AG08396 (cell line): Measurements from ENCODE around the gene C2.
"Not testable (repeated sequence)": the region's sequence is repeated elsewhere in the genome, so short reads cannot be mapped to it uniquely, and the experiment has no call there.

Experiments
- DNase-seq: peaks from one replicate; pipeline ENCODE4 v3.0.0; 2012; ENCODE audit warnings: low spot score, mixed read lengths

The C2 gene

DNA sequence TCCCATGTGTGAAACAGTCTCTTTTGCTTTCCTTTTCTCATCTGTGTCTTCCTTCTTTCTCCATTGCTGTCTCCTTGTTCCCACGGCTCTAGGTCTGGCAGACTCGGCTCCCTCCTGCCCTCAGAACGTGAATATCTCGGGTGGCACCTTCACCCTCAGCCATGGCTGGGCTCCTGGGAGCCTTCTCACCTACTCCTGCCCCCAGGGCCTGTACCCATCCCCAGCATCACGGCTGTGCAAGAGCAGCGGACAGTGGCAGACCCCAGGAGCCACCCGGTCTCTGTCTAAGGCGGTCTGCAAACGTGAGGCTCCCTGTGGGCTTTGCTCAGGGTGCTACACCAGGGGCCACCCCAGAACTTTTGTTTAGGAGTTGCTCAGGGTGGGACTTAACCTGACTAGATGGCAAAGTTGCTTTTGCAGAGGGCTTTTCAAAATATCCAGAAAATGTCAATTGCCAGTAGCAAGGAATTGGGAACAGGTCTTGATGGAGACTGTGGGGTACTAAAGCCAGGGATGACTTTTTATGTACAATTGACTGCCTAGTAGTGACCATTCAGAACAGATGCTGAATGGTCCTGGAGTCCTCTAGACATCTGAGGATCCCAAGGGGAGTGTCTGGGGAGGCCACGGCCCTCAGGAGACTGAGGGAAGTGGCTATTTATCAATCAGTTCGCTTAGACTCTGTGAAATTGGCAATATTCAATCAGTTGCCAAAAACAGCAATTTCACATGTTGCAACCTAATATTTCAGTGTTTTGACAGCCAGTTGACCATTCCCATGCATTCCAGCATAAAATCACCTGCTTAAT is 550 bp downstream of the C2 start:
- DNase-seq: no peak

DNA sequence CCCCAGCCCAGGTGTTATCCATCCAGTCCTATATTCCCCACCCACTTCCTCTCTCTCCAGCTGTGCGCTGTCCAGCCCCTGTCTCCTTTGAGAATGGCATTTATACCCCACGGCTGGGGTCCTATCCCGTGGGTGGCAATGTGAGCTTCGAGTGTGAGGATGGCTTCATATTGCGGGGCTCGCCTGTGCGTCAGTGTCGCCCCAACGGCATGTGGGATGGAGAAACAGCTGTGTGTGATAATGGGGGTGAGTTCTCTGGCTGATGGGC is 1.1 kb downstream of the C2 start:
- DNase-seq: no peak

DNA sequence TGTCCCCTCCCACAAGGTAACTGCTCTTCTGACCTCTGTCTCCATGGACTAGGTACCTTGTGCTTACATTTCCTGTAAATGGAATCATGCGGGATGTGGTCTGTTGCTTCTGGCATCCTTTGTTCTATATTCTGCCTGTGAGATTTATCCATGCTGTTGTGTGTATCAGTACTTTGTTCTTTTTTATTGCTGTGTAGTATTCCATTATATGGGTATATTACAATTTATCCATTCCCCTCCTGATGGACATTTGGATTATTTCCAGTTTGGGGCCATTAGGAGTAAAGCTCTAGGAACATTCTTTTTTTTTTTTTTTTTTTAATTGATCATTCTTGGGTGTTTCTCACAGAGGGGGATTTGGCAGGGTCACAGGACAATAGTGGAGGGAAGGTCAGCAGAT is 3.4 kb downstream of the C2 start:
- DNase-seq: no peak

DNA sequence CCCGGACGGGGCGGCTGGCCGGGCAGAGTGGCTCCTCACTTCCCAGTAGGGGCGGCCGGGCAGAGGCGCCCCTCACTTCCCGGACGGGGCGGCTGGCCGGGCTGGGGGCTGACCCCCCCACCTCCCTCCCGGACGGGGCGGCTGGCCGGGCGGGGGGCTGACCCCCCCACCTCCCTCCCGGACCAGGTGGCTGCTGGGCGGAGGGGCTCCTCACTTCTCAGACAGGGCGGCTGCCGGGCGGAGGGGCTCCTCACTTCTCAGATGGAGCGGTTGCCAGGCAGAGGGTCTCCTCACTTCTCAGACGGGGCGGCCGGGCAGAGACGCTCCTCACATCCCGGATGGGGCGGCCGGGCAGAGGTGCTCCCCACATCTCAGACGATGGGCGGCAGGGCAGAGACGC is 4.6 kb downstream of the C2 start:
- not testable (repeated sequence) for DNase-seq

DNA sequence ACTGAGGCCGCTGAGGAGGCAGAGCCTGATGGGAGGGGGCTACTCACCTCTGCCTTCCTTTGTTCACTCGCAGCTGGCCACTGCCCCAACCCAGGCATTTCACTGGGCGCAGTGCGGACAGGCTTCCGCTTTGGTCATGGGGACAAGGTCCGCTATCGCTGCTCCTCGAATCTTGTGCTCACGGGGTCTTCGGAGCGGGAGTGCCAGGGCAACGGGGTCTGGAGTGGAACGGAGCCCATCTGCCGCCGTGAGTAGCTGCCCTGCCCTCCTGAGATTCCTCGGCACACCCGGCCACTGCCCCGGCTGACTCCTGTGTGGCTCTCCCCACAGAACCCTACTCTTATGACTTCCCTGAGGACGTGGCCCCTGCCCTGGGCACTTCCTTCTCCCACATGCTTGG is 6.0 kb downstream of the C2 start:
- no peak for DNase-seq

DNA sequence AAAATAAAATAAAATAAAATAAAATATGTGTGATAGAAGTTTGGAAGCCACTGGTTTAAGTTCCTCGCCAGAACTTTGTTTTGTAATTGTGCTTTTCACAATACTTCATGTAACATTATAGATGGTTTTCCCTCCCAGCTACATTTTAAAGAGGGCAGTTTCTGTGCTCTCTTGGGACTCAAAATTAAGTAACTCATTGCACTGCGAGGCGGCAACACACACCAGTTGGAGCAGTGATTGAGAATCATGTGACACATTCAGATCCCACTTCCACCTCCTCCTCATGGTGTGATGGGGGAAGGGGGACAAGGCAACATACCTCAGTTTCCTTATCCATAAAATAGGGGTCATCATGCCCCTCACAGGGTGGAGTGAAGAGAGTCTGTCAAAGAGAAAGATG is 7.5 kb downstream of the C2 start:
- DNase-seq: no peak

DNA sequence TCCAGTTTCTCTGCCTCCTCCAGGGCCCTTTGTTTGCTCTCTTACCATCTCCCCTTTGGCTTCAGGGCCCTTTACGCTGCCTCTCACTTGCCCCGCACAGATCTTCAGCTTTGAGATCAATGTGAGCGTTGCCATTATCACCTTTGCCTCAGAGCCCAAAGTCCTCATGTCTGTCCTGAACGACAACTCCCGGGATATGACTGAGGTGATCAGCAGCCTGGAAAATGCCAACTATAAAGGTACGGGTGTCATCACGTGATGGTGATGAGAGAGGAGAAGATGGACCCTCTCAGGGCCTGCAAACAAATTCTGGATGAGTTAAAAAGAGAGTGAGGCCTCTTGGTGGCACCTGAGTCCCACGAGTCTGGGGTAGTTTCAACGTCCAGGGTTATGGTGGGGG is 8.3 kb downstream of the C2 start:
- DNase-seq: no peak

DNA sequence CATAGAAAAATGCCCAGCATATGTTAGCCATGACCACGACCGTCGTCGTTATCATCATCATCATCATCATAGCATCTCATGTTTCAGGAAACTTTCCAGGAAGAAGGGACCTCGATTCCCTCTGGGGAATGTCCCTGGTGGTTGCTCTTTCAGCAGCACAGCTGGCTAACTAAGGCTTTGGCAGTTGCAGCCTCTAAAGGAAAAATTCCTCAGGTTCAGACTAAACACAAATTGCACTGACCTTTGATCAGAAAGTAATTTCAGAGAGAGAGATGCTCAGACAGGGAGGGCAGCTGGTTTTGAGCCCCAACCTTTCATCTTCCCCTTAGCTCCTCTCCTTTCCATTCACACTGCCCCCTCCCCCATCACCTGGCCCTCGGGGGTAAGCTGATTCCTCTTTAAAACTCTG is 12.7 kb downstream of the C2 start:
- DNase-seq: peak; percentile 42

DNA sequence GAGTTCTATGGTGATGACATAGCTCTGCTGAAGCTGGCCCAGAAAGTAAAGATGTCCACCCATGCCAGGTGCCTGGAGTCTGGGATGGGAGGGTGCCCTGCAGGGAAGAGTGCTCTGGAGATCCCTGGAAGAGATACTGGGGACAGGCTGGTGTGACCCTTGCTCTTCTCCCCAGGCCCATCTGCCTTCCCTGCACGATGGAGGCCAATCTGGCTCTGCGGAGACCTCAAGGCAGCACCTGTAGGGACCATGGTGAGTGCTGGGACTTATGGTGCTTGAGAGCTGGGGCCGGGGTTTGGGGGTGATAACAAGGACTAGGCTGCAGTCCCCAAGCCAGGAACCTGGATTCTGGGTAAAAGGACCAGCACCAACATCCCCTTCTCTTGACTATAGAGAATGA is 16.2 kb downstream of the C2 start:
- DNase-seq: no peak

DNA sequence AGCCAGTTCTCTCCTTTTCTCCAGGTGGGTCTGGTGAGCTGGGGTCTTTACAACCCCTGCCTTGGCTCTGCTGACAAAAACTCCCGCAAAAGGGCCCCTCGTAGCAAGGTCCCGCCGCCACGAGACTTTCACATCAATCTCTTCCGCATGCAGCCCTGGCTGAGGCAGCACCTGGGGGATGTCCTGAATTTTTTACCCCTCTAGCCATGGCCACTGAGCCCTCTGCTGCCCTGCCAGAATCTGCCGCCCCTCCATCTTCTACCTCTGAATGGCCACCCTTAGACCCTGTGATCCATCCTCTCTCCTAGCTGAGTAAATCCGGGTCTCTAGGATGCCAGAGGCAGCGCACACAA is 17.6 kb downstream of the C2 start:
- no peak for DNase-seq

DNA sequence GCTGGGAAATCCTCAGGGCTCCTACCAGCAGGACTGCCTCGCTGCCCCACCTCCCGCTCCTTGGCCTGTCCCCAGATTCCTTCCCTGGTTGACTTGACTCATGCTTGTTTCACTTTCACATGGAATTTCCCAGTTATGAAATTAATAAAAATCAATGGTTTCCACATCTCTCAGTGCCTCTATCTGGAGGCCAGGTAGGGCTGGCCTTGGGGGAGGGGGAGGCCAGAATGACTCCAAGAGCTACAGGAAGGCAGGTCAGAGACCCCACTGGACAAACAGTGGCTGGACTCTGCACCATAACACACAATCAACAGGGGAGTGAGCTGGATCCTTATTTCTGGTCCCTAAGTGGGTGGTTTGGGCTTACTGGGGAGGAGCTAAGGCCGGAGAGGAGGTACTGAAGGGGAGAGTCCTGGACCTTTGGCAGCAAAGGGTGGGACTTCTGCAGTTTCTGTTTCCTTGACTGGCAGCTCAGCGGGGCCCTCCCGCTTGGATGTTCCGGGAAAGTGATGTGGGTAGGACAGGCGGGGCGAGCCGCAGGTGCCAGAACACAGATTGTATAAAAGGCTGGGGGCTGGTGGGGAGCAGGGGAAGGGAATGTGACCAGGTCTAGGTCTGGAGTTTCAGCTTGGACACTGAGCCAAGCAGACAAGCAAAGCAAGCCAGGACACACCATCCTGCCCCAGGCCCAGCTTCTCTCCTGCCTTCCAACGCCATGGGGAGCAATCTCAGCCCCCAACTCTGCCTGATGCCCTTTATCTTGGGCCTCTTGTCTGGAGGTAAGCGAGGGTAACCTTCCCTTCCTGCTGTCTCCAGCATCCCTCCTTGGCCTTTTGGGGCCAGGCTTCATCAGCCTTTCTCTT is 18.2 kb downstream of the C2 start, which contains the start of gene CFB:
Gene CFB (plus strand): TSS at position 589 of the 863 bp plus-strand sequence. CDS start 127 bp downstream, at position 716.
- peak; percentile 88 for DNase-seq

DNA sequence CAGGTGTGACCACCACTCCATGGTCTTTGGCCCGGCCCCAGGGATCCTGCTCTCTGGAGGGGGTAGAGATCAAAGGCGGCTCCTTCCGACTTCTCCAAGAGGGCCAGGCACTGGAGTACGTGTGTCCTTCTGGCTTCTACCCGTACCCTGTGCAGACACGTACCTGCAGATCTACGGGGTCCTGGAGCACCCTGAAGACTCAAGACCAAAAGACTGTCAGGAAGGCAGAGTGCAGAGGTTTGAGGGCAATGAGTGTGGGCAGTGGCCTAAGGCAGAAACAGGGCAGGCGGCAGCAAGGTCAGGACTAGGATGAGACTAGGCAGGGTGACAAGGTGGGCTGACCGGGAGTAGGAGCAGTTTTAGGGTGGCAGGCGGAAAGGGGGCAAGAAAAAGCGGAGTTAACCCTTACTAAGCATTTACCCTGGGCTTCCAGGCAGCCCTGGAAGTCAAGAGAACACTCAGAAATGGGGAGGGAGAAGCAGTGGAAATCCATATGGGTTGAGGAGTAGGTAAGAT is 18.9 kb downstream of the C2 start:
- DNase-seq: no peak

DNA sequence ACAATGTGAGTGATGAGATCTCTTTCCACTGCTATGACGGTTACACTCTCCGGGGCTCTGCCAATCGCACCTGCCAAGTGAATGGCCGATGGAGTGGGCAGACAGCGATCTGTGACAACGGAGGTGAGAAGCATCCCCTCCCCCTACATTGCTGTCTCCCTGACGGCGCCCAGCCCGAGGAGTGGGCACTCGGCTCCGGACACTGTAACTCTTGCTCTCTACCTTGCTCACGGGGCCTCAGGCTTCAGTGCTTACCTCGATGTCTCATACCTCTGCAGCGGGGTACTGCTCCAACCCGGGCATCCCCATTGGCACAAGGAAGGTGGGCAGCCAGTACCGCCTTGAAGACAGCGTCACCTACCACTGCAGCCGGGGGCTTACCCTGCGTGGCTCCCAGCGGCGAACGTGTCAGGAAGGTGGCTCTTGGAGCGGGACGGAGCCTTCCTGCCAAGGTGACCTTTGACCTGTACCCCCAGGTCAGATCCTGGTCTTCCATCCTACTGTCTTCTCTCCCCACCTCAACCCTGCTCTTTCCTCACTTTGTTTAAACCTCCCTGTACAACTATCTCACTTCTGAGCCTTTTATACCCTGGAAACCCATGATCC is 19.7 kb downstream of the C2 start:
- no peak for DNase-seq

DNA sequence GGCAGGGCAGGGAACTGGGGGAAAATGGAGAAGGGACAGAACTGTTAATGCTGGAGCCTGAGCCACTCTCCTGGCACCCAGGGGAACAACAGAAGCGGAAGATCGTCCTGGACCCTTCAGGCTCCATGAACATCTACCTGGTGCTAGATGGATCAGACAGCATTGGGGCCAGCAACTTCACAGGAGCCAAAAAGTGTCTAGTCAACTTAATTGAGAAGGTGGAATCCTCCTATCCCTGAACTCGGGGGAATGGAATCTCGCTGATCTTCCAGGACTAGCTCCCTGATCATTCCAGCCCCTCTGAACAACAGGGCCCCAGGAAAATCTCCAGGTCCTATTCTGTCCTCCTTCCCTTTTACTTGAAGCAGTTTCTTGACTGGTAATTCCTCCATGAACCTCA is 20.3 kb downstream of the C2 start:
- DNase-seq: no peak

DNA sequence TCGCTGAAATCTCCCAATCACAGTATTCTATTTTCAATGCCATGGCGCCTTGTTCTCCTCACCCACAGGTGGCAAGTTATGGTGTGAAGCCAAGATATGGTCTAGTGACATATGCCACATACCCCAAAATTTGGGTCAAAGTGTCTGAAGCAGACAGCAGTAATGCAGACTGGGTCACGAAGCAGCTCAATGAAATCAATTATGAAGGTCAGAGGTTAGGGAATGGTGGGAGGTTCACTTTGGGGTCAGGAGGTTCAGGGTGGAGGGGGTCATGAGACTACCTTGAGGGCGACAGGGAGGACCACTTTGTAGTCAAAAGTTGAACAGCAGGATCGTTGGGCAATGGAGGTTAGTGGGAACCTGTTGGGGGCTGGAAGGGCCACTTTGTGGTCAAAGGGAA is 20.8 kb downstream of the C2 start:
- no peak for DNase-seq

DNA sequence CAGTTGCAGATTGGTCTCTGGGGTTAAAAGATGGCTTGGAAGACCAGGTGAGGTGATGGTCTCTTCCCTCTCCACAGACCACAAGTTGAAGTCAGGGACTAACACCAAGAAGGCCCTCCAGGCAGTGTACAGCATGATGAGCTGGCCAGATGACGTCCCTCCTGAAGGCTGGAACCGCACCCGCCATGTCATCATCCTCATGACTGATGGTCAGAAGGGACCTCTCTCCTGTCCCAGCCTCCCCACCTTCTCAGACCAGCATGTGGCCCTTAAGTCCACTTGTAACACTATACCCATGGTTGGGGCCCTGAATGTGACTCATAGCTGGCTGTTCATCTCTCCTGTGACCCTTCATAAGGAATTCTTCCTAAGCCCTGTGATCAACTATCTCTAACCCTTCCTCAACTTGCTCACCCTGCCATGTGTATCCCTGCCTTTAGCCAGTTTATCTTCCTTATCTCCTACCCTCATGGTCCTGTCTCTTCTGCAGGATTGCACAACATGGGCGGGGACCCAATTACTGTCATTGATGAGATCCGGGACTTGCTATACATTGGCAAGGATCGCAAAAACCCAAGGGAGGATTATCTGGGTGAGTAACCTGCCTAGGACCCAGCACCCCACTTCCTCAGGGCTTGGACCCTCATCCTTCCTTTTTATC is 21.4 kb downstream of the C2 start:
- no peak for DNase-seq

DNA sequence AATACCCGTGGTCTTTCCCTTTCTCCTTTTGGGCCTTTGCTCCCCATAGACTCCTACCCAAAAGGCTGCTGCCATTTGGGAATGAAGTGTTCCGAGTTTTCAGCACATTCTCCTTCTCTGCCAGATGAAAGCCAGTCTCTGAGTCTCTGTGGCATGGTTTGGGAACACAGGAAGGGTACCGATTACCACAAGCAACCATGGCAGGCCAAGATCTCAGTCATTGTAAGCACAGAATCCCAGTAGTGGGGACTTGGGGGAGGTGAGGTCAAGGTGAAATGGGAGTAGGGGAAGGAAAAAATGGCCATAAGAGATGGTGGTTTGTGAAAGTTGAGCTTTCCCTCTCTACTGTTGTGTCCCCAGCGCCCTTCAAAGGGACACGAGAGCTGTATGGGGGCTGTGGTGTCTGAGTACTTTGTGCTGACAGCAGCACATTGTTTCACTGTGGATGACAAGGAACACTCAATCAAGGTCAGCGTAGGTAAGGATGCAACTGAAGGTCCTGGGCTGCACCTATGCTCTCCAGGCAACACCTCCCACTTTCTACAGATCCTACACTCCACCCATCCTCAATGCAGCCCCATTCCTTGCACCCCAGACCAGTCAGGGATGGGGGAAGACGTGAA is 22.5 kb downstream of the C2 start:
- DNase-seq: no peak

DNA sequence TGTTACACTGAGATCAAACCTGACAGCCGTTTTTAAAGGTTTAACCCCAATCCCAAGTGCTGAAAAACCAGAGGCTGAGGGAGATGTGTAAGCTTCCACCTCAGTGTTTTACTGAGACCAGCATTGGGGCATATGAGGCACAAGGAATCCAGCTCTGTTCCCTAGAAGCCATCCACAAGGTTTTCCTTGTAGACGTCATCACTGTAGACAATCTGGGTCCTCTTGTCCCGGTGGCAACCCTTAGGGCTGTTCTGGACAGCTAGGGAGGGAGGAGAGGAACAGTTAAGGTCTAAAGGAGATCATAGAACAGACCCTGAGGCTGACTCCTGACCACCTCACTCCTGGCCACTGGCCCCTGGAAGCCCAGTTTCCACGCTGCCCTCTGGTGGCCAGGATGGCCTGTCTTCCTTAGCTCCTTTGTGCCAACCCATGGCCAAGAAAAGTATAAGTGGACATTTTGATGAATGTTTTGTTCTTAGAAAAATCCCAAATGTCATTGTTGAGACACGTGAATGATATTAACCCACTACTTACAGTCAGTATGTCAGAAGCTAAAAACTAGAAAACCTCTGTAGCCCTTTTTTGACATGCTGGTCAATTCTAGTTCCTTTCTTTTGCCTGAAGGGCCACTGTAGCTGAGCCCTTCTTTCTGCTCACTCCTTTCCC is 24.8 kb downstream of the C2 start:
- peak; percentile 81 for DNase-seq

DNA sequence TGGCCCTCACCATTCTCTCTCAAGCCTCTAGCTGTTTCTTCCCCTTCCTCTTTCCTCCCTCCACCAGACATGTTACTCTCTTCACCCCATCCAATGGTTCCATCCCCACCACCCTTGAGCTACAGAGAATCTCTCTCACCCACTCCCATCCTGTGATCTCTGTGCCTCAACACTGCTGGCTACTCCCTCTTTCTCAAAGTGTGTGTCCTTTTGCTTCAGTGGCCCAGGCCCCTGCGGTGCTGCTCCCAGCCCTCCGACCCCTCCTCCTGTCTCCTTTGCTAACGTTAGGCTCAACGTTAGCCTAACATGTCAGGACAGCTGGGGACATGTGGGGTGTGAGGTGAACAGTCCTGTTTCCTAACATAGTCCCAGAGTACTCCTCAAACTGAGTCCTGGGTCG is 25.4 kb downstream of the C2 start:
- no peak for DNase-seq

DNA sequence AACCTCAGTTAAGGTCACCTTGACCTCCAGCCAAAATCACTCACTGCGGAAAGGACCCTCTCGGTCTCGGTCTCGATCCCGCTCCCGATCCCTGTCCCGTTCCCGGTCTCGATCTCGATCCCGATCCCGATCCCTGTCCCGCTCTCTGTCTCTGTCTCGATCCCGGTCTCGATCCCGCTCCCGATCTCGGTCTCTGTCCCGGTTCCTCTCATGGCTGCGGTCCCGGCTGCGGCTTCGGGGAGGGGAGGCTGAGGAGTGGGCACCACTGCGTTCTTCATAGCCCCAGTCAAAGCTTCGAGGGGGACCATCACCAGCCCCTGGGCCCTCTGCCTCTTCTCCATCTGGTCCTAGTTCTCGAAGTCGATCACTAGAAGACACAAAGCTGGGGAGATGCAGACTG is 27.0 kb downstream of the C2 start:
- no peak for DNase-seq

DNA sequence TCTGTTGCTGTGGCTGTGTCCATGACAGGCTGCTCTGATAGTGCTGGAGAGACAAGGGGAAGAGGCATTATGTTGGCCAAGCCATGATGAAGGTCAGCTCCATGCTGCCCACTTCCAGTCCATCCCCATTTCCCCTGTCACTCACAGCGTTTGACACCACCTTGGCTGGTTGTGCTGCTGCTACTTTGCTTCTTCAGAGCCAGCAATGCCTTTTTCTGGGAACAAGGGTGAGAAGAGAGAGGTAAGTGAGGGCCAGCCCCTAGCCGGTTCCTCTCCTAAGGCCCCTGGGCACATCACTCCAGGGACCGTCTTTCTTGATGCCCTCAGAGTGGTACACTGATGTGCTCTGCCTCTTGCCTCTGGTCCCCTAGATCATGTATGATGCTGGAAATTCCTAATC is 29.3 kb downstream of the C2 start:
- DNase-seq: no peak

DNA sequence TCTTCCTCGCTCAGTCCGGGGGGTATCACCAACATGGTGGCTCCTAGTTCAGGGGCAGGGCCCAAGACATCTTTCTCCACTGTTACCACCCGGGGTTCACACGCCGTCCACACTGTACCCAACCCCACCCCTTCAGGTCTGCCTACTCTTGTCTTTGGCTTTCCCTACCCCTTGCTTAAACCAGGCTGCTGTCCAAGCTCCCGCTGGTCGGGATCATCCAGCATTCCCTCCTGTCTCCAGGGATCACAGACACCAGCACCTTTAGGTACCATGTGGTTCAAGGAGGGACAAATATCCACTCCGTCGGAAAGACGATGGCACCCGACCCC is 30.9 kb downstream of the C2 start:
- DNase-seq: peak; percentile 28
